ENCODE measurements around the gene SLC9A4.
A peak's percentile ranks its signal among the peaks of the same experiment; 100 is the strongest.

Gene SLC9A4, protein sequence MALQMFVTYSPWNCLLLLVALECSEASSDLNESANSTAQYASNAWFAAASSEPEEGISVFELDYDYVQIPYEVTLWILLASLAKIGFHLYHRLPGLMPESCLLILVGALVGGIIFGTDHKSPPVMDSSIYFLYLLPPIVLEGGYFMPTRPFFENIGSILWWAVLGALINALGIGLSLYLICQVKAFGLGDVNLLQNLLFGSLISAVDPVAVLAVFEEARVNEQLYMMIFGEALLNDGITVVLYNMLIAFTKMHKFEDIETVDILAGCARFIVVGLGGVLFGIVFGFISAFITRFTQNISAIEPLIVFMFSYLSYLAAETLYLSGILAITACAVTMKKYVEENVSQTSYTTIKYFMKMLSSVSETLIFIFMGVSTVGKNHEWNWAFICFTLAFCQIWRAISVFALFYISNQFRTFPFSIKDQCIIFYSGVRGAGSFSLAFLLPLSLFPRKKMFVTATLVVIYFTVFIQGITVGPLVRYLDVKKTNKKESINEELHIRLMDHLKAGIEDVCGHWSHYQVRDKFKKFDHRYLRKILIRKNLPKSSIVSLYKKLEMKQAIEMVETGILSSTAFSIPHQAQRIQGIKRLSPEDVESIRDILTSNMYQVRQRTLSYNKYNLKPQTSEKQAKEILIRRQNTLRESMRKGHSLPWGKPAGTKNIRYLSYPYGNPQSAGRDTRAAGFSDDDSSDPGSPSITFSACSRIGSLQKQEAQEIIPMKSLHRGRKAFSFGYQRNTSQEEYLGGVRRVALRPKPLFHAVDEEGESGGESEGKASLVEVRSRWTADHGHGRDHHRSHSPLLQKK

DNA sequence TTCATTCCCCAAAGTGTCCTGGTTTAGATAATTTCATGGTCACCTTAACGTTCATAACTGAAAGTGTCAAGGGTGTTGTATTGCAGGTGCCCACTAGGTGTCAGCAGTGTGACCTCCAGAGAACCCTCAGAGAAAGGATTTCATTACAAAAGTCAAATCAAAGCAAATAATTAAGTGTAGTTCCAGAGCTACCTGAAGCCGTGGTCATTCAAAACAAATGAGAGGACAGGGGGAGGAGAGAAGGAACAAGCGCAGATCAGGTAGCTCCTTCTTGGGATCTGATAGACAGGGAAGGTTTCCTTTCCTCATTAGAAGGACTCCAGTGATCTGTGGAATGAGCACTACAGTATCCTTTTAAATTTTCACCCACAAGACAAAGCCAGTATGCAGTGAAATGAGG is at the start of gene SLC9A4:
SLC9A4 (plus strand) TSS at position 207 of the 400 bp plus-strand sequence. CDS start 534 bp downstream, outside the sequence.
- peak; percentile 3 for FAIRE-seq

DNA sequence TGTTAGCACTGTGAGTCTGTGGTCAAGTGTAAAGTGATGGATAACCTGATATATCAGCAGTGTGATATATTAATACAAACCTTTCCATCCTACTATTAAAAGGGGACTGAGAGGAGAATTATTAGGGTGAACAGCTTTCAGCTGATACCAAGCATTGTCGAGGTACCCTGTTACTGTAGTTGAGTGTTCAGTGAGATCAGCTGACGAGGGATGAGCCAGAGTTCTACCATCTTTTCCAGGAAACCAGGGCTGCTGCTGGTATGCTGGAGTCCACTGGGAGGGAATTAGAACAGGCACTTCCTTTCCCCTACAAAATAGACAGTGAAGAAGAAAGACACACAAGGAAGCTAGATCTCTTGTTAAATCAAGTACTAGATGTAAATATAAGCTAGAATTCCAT is 49.7 kb upstream of the SLC9A4 start:
- no peak for FAIRE-seq

DNA sequence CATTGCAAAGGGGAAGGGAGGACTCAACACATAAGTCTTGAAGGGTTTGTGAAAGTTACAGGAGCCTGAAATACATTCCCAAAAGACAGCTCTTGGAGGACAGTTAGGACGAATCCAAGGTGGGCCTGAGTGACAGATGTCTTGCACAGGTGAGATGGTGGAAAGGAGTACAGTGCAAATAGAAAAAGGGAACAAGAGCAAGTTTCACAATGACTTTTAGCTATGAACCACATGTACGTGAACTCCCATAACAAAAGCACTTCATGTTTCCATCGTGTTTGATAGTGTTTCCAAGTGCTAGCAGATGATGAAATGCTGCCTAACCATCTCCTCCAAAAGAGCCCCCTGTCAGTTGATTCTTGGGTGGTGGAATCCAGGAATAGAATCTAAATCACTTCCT is 48.3 kb upstream of the SLC9A4 start:
- FAIRE-seq: no peak

DNA sequence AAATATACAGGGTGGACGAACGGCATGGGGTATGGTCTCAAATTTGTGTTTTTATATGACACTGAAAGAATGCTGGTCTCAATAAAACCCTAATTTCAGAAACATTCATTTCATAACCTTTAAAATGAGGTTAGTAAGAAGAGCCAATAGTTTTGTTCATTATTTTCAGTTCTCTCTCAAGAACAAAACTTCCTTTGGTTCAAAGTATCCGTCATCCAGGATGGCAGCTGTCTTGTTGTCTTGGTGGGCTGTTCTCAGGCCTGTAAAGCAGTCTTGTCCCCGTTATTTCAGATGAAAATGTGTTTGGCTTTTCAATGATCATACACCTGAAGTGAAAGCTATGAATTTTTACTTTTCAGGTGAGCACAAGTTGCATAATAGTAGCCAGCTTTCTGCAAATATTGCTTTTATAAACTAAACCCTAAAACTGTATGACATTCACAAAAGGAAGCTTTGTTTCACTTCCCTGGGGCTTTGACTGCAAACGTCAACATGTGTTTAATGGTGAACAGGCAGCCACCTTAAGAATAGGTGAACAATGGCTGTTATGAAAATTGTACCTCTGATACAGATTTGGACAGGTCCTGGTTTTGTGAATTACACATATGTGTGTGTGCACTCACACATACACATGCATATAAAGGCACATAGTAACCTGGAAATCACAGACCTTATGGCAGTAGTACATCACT is 47.4 kb upstream of the SLC9A4 start:
- FAIRE-seq: no peak

DNA sequence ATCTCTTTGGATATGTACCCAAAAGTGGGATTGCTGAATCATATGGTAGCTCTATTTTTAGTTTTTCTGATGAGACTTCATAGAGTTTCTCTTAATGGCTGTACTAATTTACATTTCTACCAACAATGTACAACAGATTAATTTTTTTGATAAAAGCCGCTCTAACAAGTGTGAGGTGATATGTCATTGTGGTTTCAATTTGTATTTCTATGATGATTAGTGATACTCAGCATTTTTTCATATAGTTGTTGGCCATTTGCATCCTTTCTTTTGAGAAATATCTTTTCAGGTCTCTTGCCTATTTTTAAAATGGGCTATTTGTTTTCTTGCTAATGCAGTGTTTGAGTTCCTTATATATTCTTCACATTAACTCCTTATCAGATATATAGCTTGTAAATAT is 45.8 kb upstream of the SLC9A4 start:
- no peak for FAIRE-seq

DNA sequence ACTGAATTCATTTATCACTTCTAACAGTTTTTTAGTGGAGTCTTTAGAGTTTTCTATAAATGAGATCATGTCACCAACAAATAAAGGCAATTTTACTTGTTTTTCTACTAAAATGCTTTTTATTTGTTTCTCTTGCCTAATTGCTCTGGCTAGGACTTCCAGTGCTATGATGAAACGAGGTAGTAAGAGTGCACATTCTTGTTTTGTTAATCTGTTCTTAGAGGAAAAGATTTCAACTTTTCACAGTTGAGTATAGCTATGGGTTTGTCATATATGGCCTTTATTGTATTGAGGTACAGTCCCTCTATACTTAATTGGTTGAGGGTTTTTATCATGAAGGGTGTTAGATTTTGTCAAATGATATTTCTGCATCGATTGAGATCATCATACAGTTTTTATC is 44.5 kb upstream of the SLC9A4 start:
- no peak for FAIRE-seq

DNA sequence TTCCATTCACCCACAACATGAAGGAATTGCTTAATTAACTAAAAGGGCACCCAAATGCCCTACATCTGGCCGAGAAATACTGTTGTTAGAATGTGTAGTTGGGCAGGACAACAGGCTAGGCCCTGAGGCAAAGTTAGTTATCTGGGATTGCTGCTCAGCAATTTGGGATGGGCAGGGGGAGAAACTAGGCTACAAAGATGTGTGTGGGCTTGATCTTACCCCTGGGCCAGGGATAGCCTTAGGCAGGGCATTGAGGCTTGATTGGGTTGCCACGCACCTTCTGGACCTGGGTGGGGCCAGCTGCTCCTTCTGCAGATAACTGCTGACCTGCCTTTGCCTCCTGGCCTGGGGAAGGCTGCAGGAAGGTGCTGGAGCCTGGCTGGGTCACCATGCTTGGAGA is 40.6 kb upstream of the SLC9A4 start:
- no peak for FAIRE-seq

DNA sequence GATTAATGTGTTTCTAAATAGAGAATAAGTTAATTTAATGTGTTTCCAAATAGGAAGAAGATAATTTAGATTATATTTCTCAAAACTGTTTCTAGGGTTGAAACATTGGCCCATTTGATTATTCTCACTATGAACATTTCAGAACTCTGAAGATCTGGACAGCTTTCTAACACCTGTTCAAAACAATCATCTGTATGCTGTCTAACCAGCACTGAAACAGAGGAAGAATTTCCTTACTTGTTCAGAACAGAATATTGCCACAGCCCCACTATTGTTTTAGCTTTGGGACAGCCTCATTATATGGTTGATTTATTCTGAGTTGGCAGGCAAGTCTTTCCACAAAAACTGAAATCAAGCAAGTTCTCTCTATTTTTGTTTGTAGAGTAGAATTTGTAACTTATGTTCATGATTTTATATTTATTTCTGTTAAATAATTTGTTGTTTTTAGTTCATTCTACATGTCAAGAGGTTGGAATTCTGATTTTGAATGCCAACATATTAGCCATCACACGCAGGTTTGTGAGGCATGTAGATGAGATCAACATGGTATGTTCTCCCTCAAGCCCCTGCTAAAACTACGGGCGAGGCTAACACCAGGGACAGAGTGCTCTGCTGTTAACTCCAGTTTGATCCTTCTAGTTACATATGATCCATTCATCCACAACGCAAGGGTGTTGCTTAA is 38.9 kb upstream of the SLC9A4 start:
- FAIRE-seq: no peak

DNA sequence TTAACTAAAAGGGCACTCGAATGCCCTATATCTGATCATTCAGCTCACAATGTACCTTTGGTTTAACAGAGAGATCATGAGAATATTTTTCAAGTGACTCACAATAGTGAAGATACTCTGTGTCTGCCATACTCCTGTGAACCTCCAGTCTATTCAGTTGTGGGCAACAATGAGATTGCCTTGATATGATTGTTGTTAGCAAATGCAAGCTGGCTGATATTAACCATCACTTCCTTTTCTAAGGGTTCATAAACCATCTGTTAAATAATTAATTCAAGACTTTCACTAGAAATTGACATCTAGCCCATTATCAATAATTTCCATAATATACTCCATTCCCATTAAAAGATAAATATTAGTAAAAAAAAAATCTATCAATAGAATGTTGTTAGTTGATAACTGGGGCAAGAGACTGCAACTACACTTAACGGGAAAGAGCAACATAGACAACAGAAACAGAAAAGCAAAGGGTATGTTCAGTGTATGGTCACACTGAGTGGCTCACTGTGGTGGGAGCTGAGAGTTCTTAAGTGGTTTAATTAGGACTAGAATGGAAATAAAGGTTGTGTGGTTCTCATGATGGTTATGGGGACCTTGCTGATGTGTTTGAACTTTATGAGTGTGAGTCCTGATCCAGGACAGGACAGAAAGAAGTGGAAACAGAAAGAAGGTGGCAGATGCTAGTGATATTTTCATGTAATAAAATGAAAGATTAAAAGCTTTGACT is 38.2 kb upstream of the SLC9A4 start:
- FAIRE-seq: no peak

DNA sequence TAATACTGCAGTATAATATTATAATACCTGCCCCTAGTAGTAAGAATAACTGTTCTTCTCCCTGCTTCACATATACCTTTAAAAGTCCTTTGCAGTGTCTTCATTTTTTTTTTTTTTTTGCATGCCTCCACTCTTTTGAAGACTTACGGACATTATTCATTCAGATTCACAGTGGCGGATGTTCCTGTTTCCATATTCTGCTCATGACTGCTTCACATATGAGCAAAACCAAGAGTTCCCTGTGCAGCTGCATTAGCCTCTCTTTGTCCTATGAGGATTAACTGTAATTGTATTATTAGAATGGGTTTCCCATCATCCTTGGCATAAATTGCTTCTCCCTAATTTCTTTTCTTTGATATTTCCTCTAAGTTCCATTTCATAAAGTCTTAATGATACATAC is 37.3 kb upstream of the SLC9A4 start:
- FAIRE-seq: no peak

DNA sequence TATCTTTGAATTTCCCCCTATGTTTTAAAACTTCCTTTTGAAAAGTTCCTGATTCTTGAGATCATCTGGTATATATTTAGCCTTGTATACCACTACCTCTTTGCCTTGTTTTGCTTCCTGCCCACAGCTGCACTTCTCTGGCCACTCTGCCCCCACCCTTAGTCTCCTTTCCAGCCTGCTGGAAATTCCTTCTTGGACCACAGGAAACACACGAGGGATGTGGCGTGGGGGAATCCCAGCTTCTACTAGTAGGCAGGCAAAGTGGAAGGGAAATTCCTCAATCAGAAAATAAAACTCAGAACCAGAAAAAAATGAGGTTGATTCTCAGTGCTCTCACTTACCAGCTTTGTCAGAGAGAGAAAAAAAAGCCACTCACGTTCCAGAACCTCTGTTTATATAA is 36.7 kb upstream of the SLC9A4 start:
- no peak for FAIRE-seq

DNA sequence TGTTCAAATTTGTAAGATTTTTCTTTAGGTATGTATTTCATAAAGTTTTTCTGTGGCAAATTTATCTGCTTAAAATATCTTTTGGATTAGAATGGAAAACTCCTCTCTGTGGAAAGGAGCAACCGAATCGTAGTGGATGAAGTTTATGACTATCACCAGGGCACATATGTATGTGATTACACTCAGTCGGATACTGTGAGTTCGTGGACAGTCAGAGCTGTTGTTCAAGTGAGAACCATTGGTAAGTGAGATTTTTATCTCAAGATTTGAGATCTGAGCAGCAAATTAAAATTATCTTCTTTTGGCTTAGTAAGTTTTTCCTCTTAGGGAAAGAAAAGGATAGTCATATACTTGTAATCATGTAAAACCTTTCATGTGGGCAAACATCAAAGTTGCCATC is 35.9 kb upstream of the SLC9A4 start:
- no peak for FAIRE-seq

DNA sequence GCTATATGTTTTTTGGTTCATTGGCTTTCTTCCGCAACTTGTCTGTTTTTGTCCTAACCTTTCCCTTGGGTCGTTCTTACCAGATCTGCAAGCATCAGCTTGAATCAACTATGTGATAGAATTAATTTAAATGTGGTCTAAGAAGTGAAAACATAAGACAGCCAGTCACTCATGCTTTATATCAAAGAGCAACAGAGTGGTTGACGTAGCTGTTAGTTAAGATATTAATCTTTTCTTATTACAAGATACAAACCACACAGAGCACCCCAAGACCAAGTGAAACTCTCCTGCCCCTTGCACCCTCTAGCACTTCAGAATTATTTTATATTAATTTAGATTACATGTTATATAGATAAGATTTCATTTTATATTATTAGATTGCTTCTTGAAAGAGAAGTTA is 34.9 kb upstream of the SLC9A4 start:
- no peak for FAIRE-seq

DNA sequence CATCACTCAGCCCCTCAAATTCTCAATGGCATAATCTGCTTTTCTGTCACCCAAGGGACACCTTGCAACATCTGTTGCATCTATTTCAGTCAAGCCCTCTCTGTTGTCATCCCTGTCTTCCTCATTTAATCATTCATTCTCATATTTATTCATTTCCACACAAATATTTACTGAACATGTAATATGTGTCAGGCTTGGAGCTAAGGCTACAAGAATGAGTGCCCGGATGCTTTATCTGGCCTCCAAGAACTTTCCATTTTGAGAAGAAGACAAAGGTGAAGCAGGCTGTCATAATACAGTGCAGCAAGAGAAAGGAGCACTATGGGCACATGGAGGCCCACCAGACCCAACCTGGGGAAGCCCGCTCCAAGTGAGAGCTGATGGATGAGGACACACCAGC is 34.4 kb upstream of the SLC9A4 start:
- no peak for FAIRE-seq

DNA sequence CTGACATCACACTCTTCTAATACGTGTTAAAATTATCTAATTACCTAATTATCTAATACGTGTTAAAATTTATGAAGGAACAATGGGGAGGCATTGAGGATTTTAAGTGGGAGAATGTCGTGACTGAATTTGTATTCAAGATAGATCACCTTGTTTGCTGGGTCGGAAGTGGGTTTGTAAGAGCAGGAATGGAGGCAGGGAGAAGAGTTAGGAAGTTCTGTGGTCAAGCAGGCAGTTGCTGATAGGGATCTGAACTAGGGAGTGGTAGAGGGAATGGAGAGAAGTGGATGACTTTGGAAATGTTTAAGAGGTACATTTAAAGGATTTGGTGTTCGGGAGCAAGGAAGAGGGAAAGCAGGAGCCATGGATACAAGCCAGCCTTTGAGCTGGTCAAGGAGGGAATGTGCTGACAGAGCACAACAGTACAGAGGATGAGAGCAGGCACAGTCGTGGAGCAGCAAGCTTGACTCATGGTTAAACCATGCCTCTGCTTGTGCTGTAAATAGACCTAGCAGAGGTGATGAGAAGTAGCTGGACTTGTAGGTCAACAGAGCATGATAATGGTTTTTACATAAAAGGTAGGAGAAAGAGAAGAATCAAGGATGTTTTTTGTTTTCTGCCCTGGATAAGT is 33.8 kb upstream of the SLC9A4 start:
- FAIRE-seq: no peak

DNA sequence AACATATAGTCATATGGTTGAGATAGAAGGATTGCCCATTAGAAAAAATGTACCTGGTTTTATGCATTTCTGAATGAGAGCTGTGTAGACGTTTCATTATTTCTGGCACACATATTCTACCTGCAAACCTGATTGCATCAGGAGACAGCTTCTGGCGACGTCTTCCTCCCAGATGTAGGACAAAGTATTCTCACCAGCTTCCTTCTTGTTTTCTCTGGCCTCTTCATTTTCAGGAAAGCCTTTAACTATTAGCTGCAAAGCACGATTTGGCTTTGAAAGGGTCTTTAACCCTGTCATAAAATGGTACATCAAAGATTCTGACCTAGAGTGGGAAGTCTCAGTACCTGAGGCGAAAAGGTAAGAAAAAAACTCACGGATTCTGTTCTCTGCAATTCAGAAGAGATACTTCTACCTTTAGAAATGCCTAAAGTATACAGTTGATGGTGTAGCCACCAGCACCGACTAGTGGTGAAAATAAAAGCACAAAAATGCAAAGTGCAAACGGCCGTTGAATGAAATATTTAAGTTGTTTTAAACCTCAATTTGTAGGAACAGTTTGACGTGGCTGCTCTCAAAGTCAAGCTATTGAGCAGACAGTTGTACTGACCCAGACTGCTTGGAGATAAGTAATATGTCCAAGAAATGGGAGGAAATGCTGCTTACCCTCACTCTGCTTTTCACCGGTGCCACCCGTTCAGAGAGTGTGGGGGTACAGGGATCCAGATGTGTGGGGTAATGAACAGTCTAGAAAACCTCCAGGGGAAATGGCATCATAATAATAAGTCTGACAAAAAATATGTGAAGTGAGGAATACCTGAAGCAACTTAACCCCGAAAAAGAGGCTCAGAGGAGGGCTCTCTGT is 29.8 kb upstream of the SLC9A4 start:
- FAIRE-seq: peak; percentile 9

DNA sequence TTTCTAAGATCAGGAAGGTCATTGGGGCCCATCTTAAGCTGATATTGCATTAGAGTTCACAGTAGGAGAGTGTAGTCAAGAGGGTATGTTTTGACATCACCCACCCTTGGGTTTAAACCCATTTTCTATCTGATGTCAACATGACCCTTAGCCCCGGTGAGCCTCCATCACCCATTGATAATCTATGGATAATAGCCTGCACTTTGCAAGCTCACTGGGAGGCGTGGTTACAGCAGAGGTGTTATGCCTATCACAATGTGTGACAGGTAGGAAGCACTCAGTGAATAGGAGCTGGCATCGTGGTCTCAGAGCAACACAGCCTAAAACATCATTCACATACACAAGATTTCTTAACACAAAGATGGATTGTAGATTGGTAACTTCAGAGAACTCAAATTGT is 28.8 kb upstream of the SLC9A4 start:
- FAIRE-seq: no peak

DNA sequence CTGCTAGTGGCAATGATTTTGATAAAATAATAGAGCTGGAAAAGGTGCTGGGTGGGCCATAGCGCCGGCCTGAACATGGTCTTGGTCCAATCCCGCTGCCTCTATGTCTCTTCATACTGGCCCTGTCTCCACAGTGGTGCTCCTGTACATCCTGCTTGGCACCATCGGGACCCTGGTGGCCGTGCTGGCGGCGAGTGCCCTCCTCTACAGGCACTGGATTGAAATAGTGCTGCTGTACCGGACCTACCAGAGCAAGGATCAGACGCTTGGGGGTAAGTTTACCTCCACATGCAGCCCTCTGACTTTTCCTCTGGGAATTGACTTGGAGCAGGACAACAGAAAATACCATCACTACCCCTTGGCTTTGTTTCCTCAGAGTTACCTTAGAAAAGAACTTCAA is 26.1 kb upstream of the SLC9A4 start:
- no peak for FAIRE-seq

DNA sequence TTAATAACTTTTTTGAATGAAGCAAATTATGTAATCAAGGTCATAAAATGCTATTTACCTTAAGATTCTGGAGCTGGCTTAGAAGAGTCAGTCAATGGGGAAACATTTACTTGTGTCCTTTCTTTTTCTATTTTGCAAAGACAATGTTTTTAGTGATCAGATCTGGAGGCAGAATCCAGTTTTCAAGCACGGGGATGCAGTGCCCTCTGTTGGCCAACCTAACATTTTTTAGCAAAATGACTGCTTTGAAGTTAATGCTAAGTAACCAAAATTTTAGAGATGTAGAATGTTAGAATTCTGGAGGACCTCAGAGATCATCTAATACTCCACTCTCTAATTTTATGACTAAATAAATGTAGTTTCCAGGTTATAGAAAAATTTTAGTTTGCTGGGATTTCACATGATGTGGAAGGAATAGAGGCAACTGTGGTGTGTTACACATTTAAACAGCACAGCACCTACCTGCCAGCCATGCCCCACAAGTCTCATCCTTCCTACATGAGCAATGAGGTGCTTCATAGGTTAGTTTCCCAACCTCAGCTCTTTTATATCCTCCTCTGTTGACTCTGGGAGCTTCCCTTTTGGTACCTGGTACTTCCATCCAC is 23.6 kb upstream of the SLC9A4 start:
- peak; percentile 92 for FAIRE-seq

DNA sequence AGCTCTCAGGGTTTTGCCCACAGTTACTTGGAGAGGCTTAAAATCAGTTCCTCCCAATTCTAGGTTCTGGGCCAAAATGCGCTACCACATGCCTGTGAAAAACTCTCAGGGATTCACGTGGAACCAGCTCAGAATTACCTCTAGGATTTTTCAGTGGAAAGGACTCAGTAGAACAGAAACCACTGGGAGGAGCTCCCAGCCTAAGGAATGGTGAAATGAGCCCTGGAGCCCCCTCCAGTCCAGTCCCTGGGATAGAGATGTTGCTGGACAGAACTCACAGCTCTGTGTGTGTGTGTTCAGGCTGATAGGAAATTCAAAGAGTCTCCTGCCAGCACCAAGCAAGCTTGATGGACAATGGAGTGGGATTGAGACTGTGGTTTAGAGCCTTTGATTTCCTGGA is 21.1 kb upstream of the SLC9A4 start:
- FAIRE-seq: no peak

DNA sequence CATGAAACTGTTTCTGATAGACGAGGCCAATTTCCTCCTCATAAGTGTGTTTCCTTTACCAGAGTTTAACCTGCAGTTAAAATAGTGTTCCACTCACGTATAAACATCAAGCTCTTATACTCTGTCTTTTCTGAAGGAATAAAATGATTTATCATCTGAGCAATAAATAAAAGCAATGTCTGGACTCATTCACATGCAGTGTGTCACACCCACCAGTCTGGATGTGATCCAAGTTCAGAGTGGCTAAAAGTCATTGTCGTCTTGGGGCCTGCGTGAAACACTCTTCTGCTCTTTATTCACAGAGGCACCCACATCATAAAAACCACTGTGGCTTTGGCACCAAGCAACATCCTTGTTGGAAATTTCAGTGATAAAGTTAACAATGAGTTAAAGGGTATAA is 19.5 kb upstream of the SLC9A4 start:
- no peak for FAIRE-seq

Measured in A204.1 (cell line).